ENCODE results near the gene KLHL36. TPM values are rescaled to one million over a fixed set of nuclear protein-coding genes. Genes with fewer than 3 reads are reported as not detected.
A peak's percentile ranks its signal among the peaks of the same experiment; 100 is the strongest.

The KLHL36 gene
- total RNA-seq, 4 donors from 2014 or later, result 38.2 to 70.7 (median 52.5) TPM

GRCh38 chr16:84608282-84608681 is 40.0 kb upstream of the KLHL36 start:
- no peak for DNase-seq
- Histone ChIP-seq H3K27ac (no peak overlapping the region), H3K4me3 (no peak overlapping the region), H3K36me3 (no peaks in the 10 kb centered on the region), H3K27me3 (no peaks in the 10 kb centered on the region), H3K4me1 (peaks cover 0 to 7% of the 10 kb centered on the region in 2 donors), H3K9me3 (no peaks in the 10 kb centered on the region)
- TF ChIP-seq POLR2A (IDR thresholded peaks at IDR 0.05), result no peak
- TF ChIP-seq CTCF (IDR thresholded peaks at IDR 0.05), result no peak
- intact Hi-C loops (cut with DNase I; ENCODE audit: low total_unique reads), result no loop called here

GRCh38 chr16:84609563-84610177 is 38.6 kb upstream of the KLHL36 start:
- intact Hi-C loops (cut with DNase I; ENCODE audit: low total_unique reads), result no loop called here

GRCh38 chr16:84610376-84610775 is 37.9 kb upstream of the KLHL36 start:
- no peaks in the 10 kb centered on the region for H3K36me3 ChIP-seq
- no peak overlapping the region for H3K27ac ChIP-seq
- DNase-seq, result no peak
- H3K4me1 ChIP-seq, result peaks cover 0 to 7% of the 10 kb centered on the region in 2 donors
- intact Hi-C loops (cut with DNase I; ENCODE audit: low total_unique reads), result no loop called here
- no peaks in the 10 kb centered on the region for H3K27me3 ChIP-seq
- H3K9me3 ChIP-seq, result no peaks in the 10 kb centered on the region
- no peak overlapping the region for H3K4me3 ChIP-seq
- TF ChIP-seq POLR2A (IDR thresholded peaks at IDR 0.05) (no peak), CTCF (IDR thresholded peaks at IDR 0.05) (no peak)

More at GRCh38 chr16:84609563-84610177, 38.6 kb upstream of the KLHL36 start:
- TF ChIP-seq POLR2A (IDR thresholded peaks at IDR 0.05) (no peak), CTCF (IDR thresholded peaks at IDR 0.05) (no peak)
- Histone ChIP-seq H3K36me3 (no peaks in the 10 kb centered on the region), H3K4me1 (peaks cover 0 to 7% of the 10 kb centered on the region in 2 donors), H3K27ac (no peak overlapping the region), H3K9me3 (no peaks in the 10 kb centered on the region), H3K4me3 (no peak overlapping the region), H3K27me3 (no peaks in the 10 kb centered on the region)
- no peak for DNase-seq

- intact Hi-C loops (cut with DNase I; ENCODE audit: low total_unique reads), result no loop called here
- no peak for TF ChIP-seq CTCF (IDR thresholded peaks at IDR 0.05)
- no peak for TF ChIP-seq POLR2A (IDR thresholded peaks at IDR 0.05)
- Histone ChIP-seq H3K4me1 (peaks cover 0 to 7% of the 10 kb centered on the region in 2 donors), H3K27ac (peak overlapping the region; percentile 28 to 71), H3K36me3 (no peaks in the 10 kb centered on the region), H3K9me3 (no peaks in the 10 kb centered on the region), H3K4me3 (no peak overlapping the region), H3K27me3 (no peaks in the 10 kb centered on the region)
- DNase-seq, result no peak
These were observed 37.3 kb upstream of the KLHL36 start for GRCh38 chr16:84611041-84611440.

GRCh38 chr16:84612686-84613085 is 35.6 kb upstream of the KLHL36 start:
- Histone ChIP-seq H3K36me3 (no peaks in the 10 kb centered on the region), H3K4me1 (peaks cover 0 to 7% of the 10 kb centered on the region in 2 donors), H3K27ac (peak overlapping the region in 1 of 2 donors; percentile 86), H3K27me3 (no peaks in the 10 kb centered on the region), H3K9me3 (no peaks in the 10 kb centered on the region), H3K4me3 (no peak overlapping the region)
- intact Hi-C loops (cut with DNase I; ENCODE audit: low total_unique reads), result no loop called here
- no peak for TF ChIP-seq CTCF (IDR thresholded peaks at IDR 0.05)
- TF ChIP-seq POLR2A (IDR thresholded peaks at IDR 0.05), result no peak
- no peak for DNase-seq

All from uterus (tissue), 4 donors.